CD14-positive monocyte (primary cell): ENCODE measurements around the gene KRTAP5-11. TPM values are rescaled to one million over a fixed set of nuclear protein-coding genes. Genes with fewer than 3 reads are reported as not detected.
"Not testable (repeated sequence)": the region's sequence is repeated elsewhere in the genome, so short reads cannot be mapped to it uniquely, and the experiment has no call there.

Experiments used
- DNase-seq, 3 donors: peaks; one replicate each; pipeline ENCODE4 v3.0.0-alpha.2; 2011 to 2022
- H2AFZ ChIP-seq: 2 replicates; pipeline ENCODE4 v1.6.0; 2012; ENCODE audit warnings: mild to moderate bottlenecking, low read depth, low read length, inconsistent platforms; ENCODE audit not compliant: insufficient read depth, poor library complexity, severe bottlenecking
- H3K27ac ChIP-seq, 2 donors: 1 replicate in 1 of 2; 2 replicates in 1 of 2; pipeline ENCODE4 v1.5.1; 2012 to 2013; ENCODE audit warnings: low read length in 2 of 2, control low read depth in 1 of 2, inconsistent platforms in 1 of 2, low read depth in 1 of 2, mild to moderate bottlenecking in 1 of 2
- H3K27me3 ChIP-seq, 2 donors: one replicate each; pipeline versions ENCODE4 v1.6.0 to v1.6.1; 2011 to 2013; ENCODE audit warnings: low read length in 2 of 2; ENCODE audit not compliant: control insufficient read depth in 2 of 2, insufficient read depth in 2 of 2
- H3K36me3 ChIP-seq, 2 donors: replicated peaks in 1 of 2; 1 replicate in 1 of 2; 2 replicates in 1 of 2; pipeline versions ENCODE4 v1.5.1 to v1.6.1; 2012 to 2013; ENCODE audit warnings: low read length in 2 of 2, control low read depth in 1 of 2, inconsistent platforms in 1 of 2, mild to moderate bottlenecking in 1 of 2; ENCODE audit not compliant: insufficient read depth in 2 of 2, control insufficient read depth in 1 of 2
- H3K4me1 ChIP-seq, 2 donors: 1 replicate in 1 of 2; 2 replicates in 1 of 2; pipeline versions ENCODE4 v1.5.1 to v1.6.1; 2012 to 2013; ENCODE audit warnings: low read length in 2 of 2, control low read depth in 1 of 2, inconsistent platforms in 1 of 2, mild to moderate bottlenecking in 1 of 2, moderate library complexity in 1 of 2; ENCODE audit not compliant: insufficient read depth in 2 of 2, control insufficient read depth in 1 of 2
- H3K4me2 ChIP-seq: replicated peaks from 2 replicates; pipeline ENCODE3; 2012; ENCODE audit warnings: low read length, moderate library complexity, mild to moderate bottlenecking; ENCODE audit not compliant: poor library complexity, severe bottlenecking; ENCODE audit errors: extremely low read depth
- H3K4me3 ChIP-seq, 3 experiments: fragments of 200-600 bp in 1 of 3; sonication (generic) in 1 of 3; replicated peaks in 1 of 3; 1 replicate in 2 of 3; 2 replicates in 1 of 3; pipeline ENCODE4 v1.5.1; 2011 to 2013; ENCODE audit warnings: low read length in 3 of 3, mild to moderate bottlenecking in 3 of 3, control low read depth in 2 of 3, low read depth in 2 of 3, inconsistent platforms in 1 of 3, moderate library complexity in 1 of 3
- H3K79me2 ChIP-seq: 2 replicates; pipeline ENCODE4 v1.6.0; 2012; ENCODE audit warnings: mild to moderate bottlenecking, control low read depth, inconsistent platforms, low read length, moderate library complexity; ENCODE audit not compliant: insufficient read depth
- H3K9ac ChIP-seq: 2 replicates; pipeline ENCODE4 v1.6.0; 2017; ENCODE audit warnings: low read length, mild to moderate bottlenecking; ENCODE audit not compliant: insufficient read depth, poor library complexity, severe bottlenecking
- H3K9me3 ChIP-seq, 2 donors: replicated peaks in 1 of 2; 1 replicate in 1 of 2; 2 replicates in 1 of 2; pipeline versions ENCODE4 v1.5.1 to v1.6.1; 2012 to 2013; ENCODE audit warnings: low read length in 2 of 2, control low read depth in 1 of 2; ENCODE audit not compliant: control insufficient read depth in 1 of 2, insufficient read depth in 1 of 2
- H4K20me1 ChIP-seq: 2 replicates; pipeline ENCODE4 v1.6.0; 2012; ENCODE audit warnings: mild to moderate bottlenecking, low read length, control low read depth, moderate library complexity; ENCODE audit not compliant: insufficient read depth
- H3K27ac Mint-ChIP-seq, 7 donors: one replicate each; pipeline ENCODE4 v1.8.0; 2020; ENCODE audit warnings: mild to moderate bottlenecking in 7 of 7, mixed read lengths in 7 of 7, moderate library complexity in 6 of 7, inconsistent platforms in 2 of 7
- H3K27me3 Mint-ChIP-seq, 3 donors: one replicate each; pipeline ENCODE4 v1.8.0; 2021 to 2022; ENCODE audit warnings: low read depth in 3 of 3, mild to moderate bottlenecking in 3 of 3, mixed read lengths in 3 of 3, moderate library complexity in 3 of 3, inconsistent platforms in 1 of 3
- H3K36me3 Mint-ChIP-seq, 2 donors: one replicate each; pipeline ENCODE4 v1.8.0; 2020; ENCODE audit warnings: mixed read lengths in 2 of 2, inconsistent platforms in 1 of 2, mild to moderate bottlenecking in 1 of 2
- H3K4me1 Mint-ChIP-seq: one replicate; pipeline ENCODE4 v1.8.0; 2020; ENCODE audit warnings: mild to moderate bottlenecking, mixed read lengths
- H3K4me3 Mint-ChIP-seq, 2 donors: one replicate each; pipeline ENCODE4 v1.8.0; 2020; ENCODE audit warnings: mild to moderate bottlenecking in 2 of 2, mixed read lengths in 2 of 2, moderate library complexity in 1 of 2
- H3K9me3 Mint-ChIP-seq, 7 donors: one replicate each; pipeline ENCODE4 v1.8.0; 2020 to 2022; ENCODE audit warnings: mixed read lengths in 7 of 7, mild to moderate bottlenecking in 6 of 7, moderate library complexity in 6 of 7, inconsistent platforms in 2 of 7
- WGBS: methylation state at CpG from one replicate; pipeline ENCODE4 v1.1.5; 2013; ENCODE audit warnings: missing lambda C conversion rate; ENCODE audit not compliant: insufficient coverage; 5-methylcytosine and 5-hydroxymethylcytosine counted together
- intact Hi-C, 2 donors: fragments of 100-400 bp; cut with micrococcal nuclease; formaldehyde crosslinking; loops; one replicate each; pipeline versions ENCODE4 v1.15.0 to v1.15.1; 2023
- polyA plus RNA-seq, 3 donors: library from polyadenylated mRNA; depleted of rRNA in 1 of 3; unstranded in 2 of 3; stranded (reverse) in 1 of 3; fragments of 300-500 nt in 2 of 3; fragments of >200 nt in 1 of 3; fragmentation: Illumina TruSeq in 2 of 3; gene quantifications; 1 replicate in 2 of 3; 2 replicates in 1 of 3; pipeline ENCODE4 v1.2.3, GENCODE V29; 2012 to 2021

Gene KRTAP5-11
- polyA plus RNA-seq, 3 donors, result not detected

- H2AFZ ChIP-seq, H3K9me3 ChIP-seq, H3K27me3 ChIP-seq, H3K4me1 Mint-ChIP-seq, H3K9me3 Mint-ChIP-seq, H3K9ac ChIP-seq, H3K36me3 Mint-ChIP-seq, H3K4me3 Mint-ChIP-seq, H3K4me3 ChIP-seq, H3K36me3 ChIP-seq, H3K27ac ChIP-seq, H3K4me1 ChIP-seq, intact Hi-C loops, H3K79me2 ChIP-seq, H4K20me1 ChIP-seq, H3K27ac Mint-ChIP-seq, H3K4me2 ChIP-seq, H3K27me3 Mint-ChIP-seq: not testable (repeated sequence)
- WGBS, result 18% methylated on average over 4 of the region's 11 CpGs
- DNase-seq, result peak in 1 of 3 donors; percentile 22
Observed at GRCh38 chr11:71588822-71589545, 6.3 kb upstream of the KRTAP5-11 start.

- H3K4me2 ChIP-seq, H3K27me3 ChIP-seq, H3K27ac ChIP-seq, H3K4me3 Mint-ChIP-seq, intact Hi-C loops, H3K9me3 Mint-ChIP-seq, H3K4me1 ChIP-seq, H3K79me2 ChIP-seq, H2AFZ ChIP-seq, H4K20me1 ChIP-seq, H3K9ac ChIP-seq, H3K4me1 Mint-ChIP-seq, H3K27ac Mint-ChIP-seq, H3K36me3 Mint-ChIP-seq, H3K9me3 ChIP-seq, H3K36me3 ChIP-seq, H3K4me3 ChIP-seq, DNase-seq: not testable (repeated sequence)
- peaks cover 3 to 10% (median 5%) of the 10 kb centered on the region in 3 donors for H3K27me3 Mint-ChIP-seq
- WGBS, result 57% methylated on average over 3 of the region's 4 CpGs
Observed at GRCh38 chr11:71588314-71588713, 5.6 kb upstream of the KRTAP5-11 start.

- H3K4me1 ChIP-seq, H3K36me3 ChIP-seq, H3K9me3 ChIP-seq, H4K20me1 ChIP-seq, H3K79me2 ChIP-seq, DNase-seq, H3K27ac ChIP-seq, H2AFZ ChIP-seq, H3K4me3 Mint-ChIP-seq, intact Hi-C loops, H3K4me2 ChIP-seq, H3K9ac ChIP-seq, H3K9me3 Mint-ChIP-seq, H3K36me3 Mint-ChIP-seq, H3K27ac Mint-ChIP-seq, H3K4me1 Mint-ChIP-seq, H3K27me3 ChIP-seq, H3K4me3 ChIP-seq: not testable (repeated sequence)
- WGBS, result no CpG with 5 or more reads among the region's 5 CpGs
- H3K27me3 Mint-ChIP-seq, result peaks cover 6 to 17% (median 9%) of the 10 kb centered on the region in 3 donors
Observed at GRCh38 chr11:71585673-71586072, 3.0 kb upstream of the KRTAP5-11 start.

- H3K4me1 Mint-ChIP-seq, H3K79me2 ChIP-seq, H4K20me1 ChIP-seq, H3K4me3 ChIP-seq, H3K36me3 Mint-ChIP-seq, H3K9me3 ChIP-seq, H3K27me3 ChIP-seq, H3K4me3 Mint-ChIP-seq, H3K4me1 ChIP-seq, H3K27ac ChIP-seq, H3K4me2 ChIP-seq, H3K36me3 ChIP-seq, H2AFZ ChIP-seq, intact Hi-C loops, H3K9me3 Mint-ChIP-seq, H3K9ac ChIP-seq, DNase-seq: not testable (repeated sequence)
- no CpG with 5 or more reads among the region's 2 CpGs for WGBS
- peaks cover 5 to 17% (median 9%) of the 10 kb centered on the region in 3 donors for H3K27me3 Mint-ChIP-seq
- peak overlapping the region in 1 of 7 donors; percentile 11 for H3K27ac Mint-ChIP-seq
Observed at GRCh38 chr11:71582969-71583368, 294 bp upstream of the KRTAP5-11 start.
